HCT116 (cell line): ENCODE results near the gene SYNPO. TPM values are rescaled to one million over a fixed set of nuclear protein-coding genes. Genes with fewer than 3 reads are reported as not detected.

Source experiments
- ATAC-seq: fragments of 200-7000 bp; cut with Tn5 transposase; 2 replicates; pipeline ENCODE4 v1.9.1; 2020; ENCODE audit warnings: mild to moderate bottlenecking, moderate library complexity
- BruUV-seq: library from RNA; stranded (reverse); fragments of 400-500 nt; replicated peaks from 2 replicates; lab custom pipeline; 2021; lab: Mats Ljungman, UMichigan
- CTCF ChIA-PET: fragments of 300-600 bp; sonication (Branson Sonifier 250); formaldehyde crosslinking; loops from one replicate; lab custom pipeline; 2021; ENCODE audit warnings: antibody characterized with exemption; lab: Charles Lee
- POLR2A ChIA-PET: fragments of 300-600, 350-600 bp; sonication (Branson Sonifier 250); formaldehyde crosslinking; loops from one replicate; lab custom pipeline; 2021; ENCODE audit warnings: antibody characterized with exemption; lab: Charles Lee
- RAD21 ChIA-PET, 2 experiments: fragments of 300-600 bp; sonication (Branson Sonifier 250); formaldehyde crosslinking; loops; one replicate each; lab custom pipeline; 2023; ENCODE audit warnings: low total read pairs in 2 of 2; ENCODE audit not compliant: uncharacterized antibody in 2 of 2, unreplicated experiment in 2 of 2, low non-redundant PET in 1 of 2; lab: Charles Lee
- DNase-seq: peaks from one replicate; pipeline ENCODE4 v3.0.0-alpha.2; 2010; ENCODE audit warnings: low read depth, low spot score
- H2AFZ ChIP-seq: fragments of 200-600 bp; shearing (Covaris generic), sonication (generic); 2 replicates; pipeline ENCODE4 v1.6.1; 2017; ENCODE audit warnings: low read depth, mixed run types, mixed read lengths, antibody characterized with exemption, low read length; ENCODE audit not compliant: poor library complexity, severe bottlenecking
- H3K27ac ChIP-seq: 2 replicates; pipeline ENCODE4 v1.5.1; 2012; ENCODE audit warnings: low read depth, low read length
- H3K27me3 ChIP-seq: fragments of 200-600 bp; sonication (generic); 2 replicates; pipeline ENCODE4 v1.6.1; 2016; ENCODE audit warnings: mixed run types, low read length, mixed read lengths; ENCODE audit not compliant: insufficient read depth
- H3K36me3 ChIP-seq, 2 experiments: fragments of 200-500 bp in 1 of 2; fragments of 200-600 bp in 1 of 2; sonication (Bioruptor generic) in 1 of 2; sonication (generic) in 1 of 2; 2 replicates each; pipeline versions ENCODE4 v1.5.1 to v1.6.1; 2014 to 2016; ENCODE audit warnings: low read length in 2 of 2, inconsistent platforms in 1 of 2, mixed read lengths in 1 of 2, mixed run types in 1 of 2; ENCODE audit not compliant: insufficient read depth in 2 of 2, control insufficient read depth in 1 of 2
- H3K4me1 ChIP-seq, 2 experiments: fragments of 200-600 bp in 1 of 2; sonication (generic) in 1 of 2; 2 replicates each; pipeline versions ENCODE4 v1.5.1 to v1.6.1; 2012 to 2017; ENCODE audit warnings: low read length in 2 of 2, inconsistent platforms in 1 of 2, mild to moderate bottlenecking in 1 of 2, mixed read lengths in 1 of 2, mixed run types in 1 of 2, moderate library complexity in 1 of 2; ENCODE audit not compliant: insufficient read depth in 2 of 2, control insufficient read depth in 1 of 2
- H3K4me2 ChIP-seq: fragments of 200-600 bp; sonication (generic); 2 replicates; pipeline ENCODE4 v1.6.1; 2017; ENCODE audit warnings: mixed run types, low read length, mixed read lengths
- H3K4me3 ChIP-seq, 2 experiments: fragments of 200-600 bp in 1 of 2; sonication (generic) in 1 of 2; replicated peaks in 1 of 2; 2 replicates each; pipeline ENCODE4 v1.5.1; 2011 to 2016; ENCODE audit warnings: low read length in 2 of 2, control low read depth in 1 of 2, low read depth in 1 of 2, mild to moderate bottlenecking in 1 of 2, mixed read lengths in 1 of 2, mixed run types in 1 of 2
- H3K79me2 ChIP-seq: fragments of 200-600 bp; sonication (generic); 2 replicates; pipeline ENCODE4 v1.6.1; 2017; ENCODE audit warnings: mild to moderate bottlenecking, mixed run types, low read length, moderate library complexity, mixed read lengths; ENCODE audit not compliant: insufficient read depth
- H3K9ac ChIP-seq: fragments of 200-600 bp; sonication (generic); 2 replicates; pipeline ENCODE4 v1.6.1; 2016; ENCODE audit warnings: low read length, mixed read lengths
- H3K9me2 ChIP-seq: fragments of 200-600 bp; sonication (generic), shearing (Covaris generic); 2 replicates; pipeline ENCODE4 v1.6.1; 2017; ENCODE audit warnings: mixed run types, mild to moderate bottlenecking, moderate library complexity; ENCODE audit not compliant: insufficient read depth
- H3K9me3 ChIP-seq, 2 experiments: fragments of 200-500 bp in 1 of 2; fragments of 200-600 bp in 1 of 2; sonication (Bioruptor generic) in 1 of 2; sonication (generic) in 1 of 2; 2 replicates each; pipeline ENCODE4 v1.6.1; 2014 to 2017; ENCODE audit warnings: low read length in 2 of 2, mixed read lengths in 2 of 2, inconsistent platforms in 1 of 2, low read depth in 1 of 2, mild to moderate bottlenecking in 1 of 2, mixed run types in 1 of 2, moderate library complexity in 1 of 2; ENCODE audit not compliant: control insufficient read depth in 1 of 2, insufficient read depth in 1 of 2
- H4K20me1 ChIP-seq: fragments of 200-600 bp; sonication (generic), shearing (Covaris generic); 2 replicates; pipeline ENCODE4 v1.6.1; 2017; ENCODE audit warnings: mixed run types, mild to moderate bottlenecking, moderate library complexity; ENCODE audit not compliant: insufficient read depth
- CBX3 ChIP-seq: IDR thresholded peaks from 2 replicates; pipeline ENCODE4 v1.6.1; 2012; ENCODE audit warnings: low read depth
- CEBPB ChIP-seq: IDR thresholded peaks from 2 replicates; pipeline ENCODE4 v1.6.1; 2012; ENCODE audit warnings: low read depth
- EGR1 ChIP-seq: IDR thresholded peaks from 2 replicates; pipeline ENCODE4 v1.6.1; 2012; ENCODE audit warnings: low read depth
- ELF1 ChIP-seq: IDR thresholded peaks from 2 replicates; pipeline ENCODE4 v1.6.1; 2012; ENCODE audit warnings: low read depth, borderline replicate concordance
- EZH2 ChIP-seq: fragments of 200-600 bp; sonication (generic); IDR thresholded peaks from 2 replicates; pipeline ENCODE4 v1.6.1; 2017; ENCODE audit warnings: antibody characterized with exemption, mixed run types
- EZH2phosphoT487 ChIP-seq: fragments of 200-600 bp; IDR thresholded peaks from 2 replicates; pipeline ENCODE4 v1.6.1; 2018; ENCODE audit warnings: antibody characterized with exemption, borderline replicate concordance
- JUND ChIP-seq: IDR thresholded peaks from 2 replicates; pipeline ENCODE4 v1.6.1; 2012
- MAX ChIP-seq: IDR thresholded peaks from 2 replicates; pipeline ENCODE4 v1.6.1; 2012
- POLR2A ChIP-seq: IDR thresholded peaks from 2 replicates; pipeline ENCODE4 v1.7.0; 2011; ENCODE audit warnings: borderline replicate concordance; ENCODE audit not compliant: insufficient read depth, insufficient read length; ENCODE audit errors: extremely low read depth
- POLR2AphosphoS5 ChIP-seq: IDR thresholded peaks from 2 replicates; pipeline ENCODE4 v1.6.1; 2011; ENCODE audit warnings: mild to moderate bottlenecking, low read depth, low read length, moderate library complexity
- REST ChIP-seq: IDR thresholded peaks from 2 replicates; pipeline ENCODE4 v1.6.1; 2012; ENCODE audit warnings: low read depth
- SIN3A ChIP-seq: IDR thresholded peaks from 2 replicates; pipeline ENCODE4 v1.6.1; 2012; ENCODE audit warnings: low read depth
- SP1 ChIP-seq: IDR thresholded peaks from 2 replicates; pipeline ENCODE4 v1.6.1; 2012; ENCODE audit warnings: low read depth
- SRF ChIP-seq: IDR thresholded peaks from 2 replicates; pipeline ENCODE4 v1.6.1; 2012; ENCODE audit warnings: low read depth
- TCF7L2 ChIP-seq: IDR thresholded peaks from 2 replicates; pipeline ENCODE4 v1.7.0; 2011; ENCODE audit warnings: borderline replicate concordance, inconsistent platforms; ENCODE audit not compliant: insufficient read depth, insufficient read length; ENCODE audit errors: extremely low read depth
- YY1 ChIP-seq: IDR thresholded peaks from 2 replicates; pipeline ENCODE4 v1.6.1; 2011; ENCODE audit warnings: low read length, low read depth, moderate library complexity, mild to moderate bottlenecking; ENCODE audit not compliant: insufficient replicate concordance; ENCODE audit errors: extremely low read depth
- ZBTB33 ChIP-seq: IDR thresholded peaks from 2 replicates; pipeline ENCODE4 v1.6.1; 2011; ENCODE audit warnings: mild to moderate bottlenecking, low read length, moderate library complexity; ENCODE audit not compliant: insufficient replicate concordance; ENCODE audit errors: extremely low read depth
- ZFX ChIP-seq: fragments of 450-650 bp; IDR thresholded peaks from 2 replicates; pipeline ENCODE4 v1.6.1; 2017
- intact Hi-C: fragments of 100-400 bp; cut with micrococcal nuclease; formaldehyde crosslinking; loops from 2 replicates; pipeline ENCODE4 v1.10.0; 2022
- total RNA-seq: library from RNA; stranded (reverse); gene quantifications from one replicate; pipeline ENCODE4 v1.2.1, GENCODE V29; 2021; ENCODE audit not compliant: unreplicated experiment

Gene SYNPO
- total RNA-seq, 1 experiment from 2014 or later = 8.2 TPM

GRCh38 chr5:150651382-150651781, 10.9 kb downstream of the SYNPO start:
- Histone ChIP-seq H3K36me3 (no peaks in the 10 kb centered on the region), H3K9me3 (no peaks in the 10 kb centered on the region), H3K4me3 (no peak overlapping the region), H3K4me1 (peaks cover 0 to 5% of the 10 kb centered on the region in 2 experiments; a peak in 2 of 4 replicates), H2AFZ (no peak overlapping the region), H3K27me3 (no peaks in the 10 kb centered on the region), H3K4me2 (no peak overlapping the region), H4K20me1 (no peaks in the 10 kb centered on the region), H3K9me2 (no peaks in the 10 kb centered on the region), H3K27ac (no peak overlapping the region), H3K9ac (no peak overlapping the region), H3K79me2 (no peaks in the 10 kb centered on the region)
- POLR2A ChIA-PET = no interaction called here
- intact Hi-C loops = no loop called here
- ATAC-seq = no peak
- TF ChIP-seq SIN3A (no peak), SRF (no peak), POLR2A (no peak), ELF1 (no peak), EZH2phosphoT487 (no peak), POLR2AphosphoS5 (no peak), EZH2 (no peak), EGR1 (no peak), CEBPB (no peak), ZBTB33 (no peak), MAX (no peak), ZFX (no peak), CBX3 (no peak), YY1 (no peak), TCF7L2 (no peak), JUND (no peak), REST (no peak), SP1 (no peak)
- RAD21 ChIA-PET = no interaction called here
- DNase-seq = no peak
- no TSS peak for BruUV-seq
- CTCF ChIA-PET = no interaction called here
